Measurements from ENCODE around the gene IGF2BP2.

Gene IGF2BP2

DNA sequence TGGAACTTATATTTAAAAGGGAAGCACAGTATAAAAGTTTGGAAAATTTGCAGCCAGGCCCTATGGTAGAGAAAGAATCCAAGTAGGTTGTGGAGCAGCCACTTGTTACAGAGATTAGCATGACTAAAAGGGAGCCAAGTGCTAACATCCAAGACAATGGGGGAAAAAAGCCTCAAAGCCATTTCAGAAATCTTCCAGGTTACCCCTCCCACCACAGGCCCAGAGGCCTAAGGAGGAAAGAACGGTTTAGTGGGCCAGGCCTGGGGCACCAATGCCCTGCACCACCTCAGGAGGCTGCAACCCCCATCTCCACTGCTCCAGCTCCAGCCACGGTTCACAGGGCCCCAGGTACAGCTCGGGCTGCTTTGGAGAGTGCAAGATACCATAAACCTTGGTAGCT, 69.9 kb downstream of the IGF2BP2 start:
- H3K4me3 Mint-ChIP-seq = no peak overlapping the region
- peaks cover 4% of the 10 kb centered on the region for H3K36me3 Mint-ChIP-seq
- H3K27me3 Mint-ChIP-seq = no peaks in the 10 kb centered on the region
- H3K9me3 Mint-ChIP-seq (ENCODE audit: low read depth) = peaks cover 7% of the 10 kb centered on the region
- no peak overlapping the region for H3K27ac Mint-ChIP-seq
- no peaks in the 10 kb centered on the region for H3K4me1 Mint-ChIP-seq (ENCODE audit: low read depth)

DNA sequence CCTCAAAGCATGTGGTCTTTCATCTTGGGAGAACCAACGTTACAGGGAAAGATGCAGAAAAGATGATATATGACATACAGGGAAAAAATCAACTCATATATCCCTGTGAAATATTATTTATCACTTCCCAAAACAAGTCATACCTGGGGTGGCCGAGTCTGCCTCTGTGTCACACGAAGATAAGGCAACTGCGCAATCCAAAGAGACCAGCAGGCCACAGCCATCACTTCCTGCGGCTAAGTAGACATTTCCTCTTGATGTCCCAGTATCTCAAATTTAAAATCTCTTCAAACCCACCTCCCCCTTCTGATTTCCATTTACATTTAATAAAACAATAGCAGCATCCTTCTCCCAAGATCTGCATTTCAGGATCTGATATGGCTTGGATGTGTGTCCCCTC, 71.5 kb downstream of the IGF2BP2 start:
- no peak overlapping the region for H3K4me3 Mint-ChIP-seq
- no peaks in the 10 kb centered on the region for H3K4me1 Mint-ChIP-seq (ENCODE audit: low read depth)

GRCh38 chr3:185750702-185751101, 74.1 kb downstream of the IGF2BP2 start:
- Mint-ChIP-seq H3K36me3 (peaks cover 4% of the 10 kb centered on the region), H3K9me3 (ENCODE audit: low read depth) (peaks cover 7% of the 10 kb centered on the region), H3K27me3 (no peaks in the 10 kb centered on the region), H3K4me3 (no peak overlapping the region), H3K4me1 (ENCODE audit: low read depth) (no peaks in the 10 kb centered on the region), H3K27ac (no peak overlapping the region)

More for the DNA sequence above, 71.5 kb downstream of the IGF2BP2 start:
- peaks cover 7% of the 10 kb centered on the region for H3K9me3 Mint-ChIP-seq (ENCODE audit: low read depth)
- no peaks in the 10 kb centered on the region for H3K27me3 Mint-ChIP-seq
- no peak overlapping the region for H3K27ac Mint-ChIP-seq
- H3K36me3 Mint-ChIP-seq = peaks cover 4% of the 10 kb centered on the region

GRCh38 chr3:185750015-185750414, 74.8 kb downstream of the IGF2BP2 start:
- peaks cover 4% of the 10 kb centered on the region for H3K36me3 Mint-ChIP-seq
- H3K4me3 Mint-ChIP-seq = no peak overlapping the region
- peaks cover 7% of the 10 kb centered on the region for H3K9me3 Mint-ChIP-seq (ENCODE audit: low read depth)
- H3K27ac Mint-ChIP-seq = no peak overlapping the region
- H3K4me1 Mint-ChIP-seq (ENCODE audit: low read depth) = peaks cover 2% of the 10 kb centered on the region
- peaks cover 2% of the 10 kb centered on the region for H3K27me3 Mint-ChIP-seq

GRCh38 chr3:185746470-185746869, 78.4 kb downstream of the IGF2BP2 start:
- H3K9me3 Mint-ChIP-seq (ENCODE audit: low read depth) = no peaks in the 10 kb centered on the region
- H3K36me3 Mint-ChIP-seq = no peaks in the 10 kb centered on the region
- H3K4me3 Mint-ChIP-seq = no peak overlapping the region
- H3K27me3 Mint-ChIP-seq = peaks cover 2% of the 10 kb centered on the region
- no peak overlapping the region for H3K27ac Mint-ChIP-seq
- H3K4me1 Mint-ChIP-seq (ENCODE audit: low read depth) = peaks cover 2% of the 10 kb centered on the region

GRCh38 chr3:185744997-185745843, 79.6 kb downstream of the IGF2BP2 start:
- H3K4me3 Mint-ChIP-seq = no peak overlapping the region
- no peaks in the 10 kb centered on the region for H3K9me3 Mint-ChIP-seq (ENCODE audit: low read depth)
- H3K36me3 Mint-ChIP-seq = no peaks in the 10 kb centered on the region
- H3K27me3 Mint-ChIP-seq = peaks cover 2% of the 10 kb centered on the region
- peaks cover 2% of the 10 kb centered on the region for H3K4me1 Mint-ChIP-seq (ENCODE audit: low read depth)
- H3K27ac Mint-ChIP-seq = no peak overlapping the region

DNA sequence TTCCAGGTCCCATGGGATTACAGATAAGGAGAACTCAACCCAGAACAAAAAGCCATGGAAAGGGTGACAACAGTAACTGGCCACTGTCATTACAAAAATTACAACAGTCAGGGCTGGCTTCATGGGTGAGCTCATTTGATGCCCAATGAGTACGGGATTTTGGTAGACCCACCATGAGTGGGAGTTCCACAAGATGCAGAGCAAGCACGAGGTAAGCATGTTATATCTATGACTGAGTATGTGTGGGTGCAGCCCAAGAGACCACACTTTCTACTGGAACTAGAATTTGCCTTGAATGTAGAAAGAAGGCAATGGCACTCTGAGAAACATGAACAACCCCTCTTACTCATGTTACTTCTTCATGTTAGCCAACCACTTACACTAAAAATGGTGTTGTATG, 83.3 kb downstream of the IGF2BP2 start:
- Mint-ChIP-seq H3K36me3 (no peaks in the 10 kb centered on the region), H3K4me3 (no peak overlapping the region), H3K4me1 (ENCODE audit: low read depth) (peaks cover 2% of the 10 kb centered on the region), H3K27ac (no peak overlapping the region), H3K9me3 (ENCODE audit: low read depth) (no peaks in the 10 kb centered on the region), H3K27me3 (peaks cover 6% of the 10 kb centered on the region)

- no peaks in the 10 kb centered on the region for H3K4me1 Mint-ChIP-seq (ENCODE audit: low read depth)
Measured at GRCh38 chr3:185740133-185740532, 84.7 kb downstream of the IGF2BP2 start.

DNA sequence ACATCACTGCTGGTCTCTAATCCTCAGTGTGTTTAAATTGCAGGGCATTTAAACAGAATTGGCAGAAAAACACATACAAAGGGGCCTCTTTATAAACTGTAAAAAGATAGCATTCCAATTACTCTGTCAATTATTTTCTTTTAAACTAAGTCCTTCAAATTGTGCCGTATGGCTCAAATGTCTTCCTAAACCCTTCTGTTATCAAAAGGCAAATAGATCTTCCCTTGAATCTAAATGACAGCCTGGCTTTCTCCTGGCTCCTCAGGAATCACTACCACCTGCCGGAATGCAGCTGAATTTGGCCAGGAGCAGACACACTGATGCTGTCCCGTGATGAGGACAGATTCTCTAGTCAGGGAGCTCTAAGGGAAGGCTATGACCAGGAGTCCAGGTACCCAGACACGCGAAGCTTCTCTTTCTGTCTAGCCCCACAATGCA, 85.6 kb downstream of the IGF2BP2 start:
- no peak overlapping the region for H3K27ac Mint-ChIP-seq
- no peak overlapping the region for H3K4me3 Mint-ChIP-seq
- H3K4me1 Mint-ChIP-seq (ENCODE audit: low read depth) = no peaks in the 10 kb centered on the region
- no peaks in the 10 kb centered on the region for H3K36me3 Mint-ChIP-seq
- peaks cover 5% of the 10 kb centered on the region for H3K27me3 Mint-ChIP-seq
- H3K9me3 Mint-ChIP-seq (ENCODE audit: low read depth) = no peaks in the 10 kb centered on the region

More at GRCh38 chr3:185740133-185740532, 84.7 kb downstream of the IGF2BP2 start:
- no peak overlapping the region for H3K27ac Mint-ChIP-seq
- no peak overlapping the region for H3K4me3 Mint-ChIP-seq
- no peaks in the 10 kb centered on the region for H3K36me3 Mint-ChIP-seq
- peaks cover 4% of the 10 kb centered on the region for H3K27me3 Mint-ChIP-seq
- no peaks in the 10 kb centered on the region for H3K9me3 Mint-ChIP-seq (ENCODE audit: low read depth)

DNA sequence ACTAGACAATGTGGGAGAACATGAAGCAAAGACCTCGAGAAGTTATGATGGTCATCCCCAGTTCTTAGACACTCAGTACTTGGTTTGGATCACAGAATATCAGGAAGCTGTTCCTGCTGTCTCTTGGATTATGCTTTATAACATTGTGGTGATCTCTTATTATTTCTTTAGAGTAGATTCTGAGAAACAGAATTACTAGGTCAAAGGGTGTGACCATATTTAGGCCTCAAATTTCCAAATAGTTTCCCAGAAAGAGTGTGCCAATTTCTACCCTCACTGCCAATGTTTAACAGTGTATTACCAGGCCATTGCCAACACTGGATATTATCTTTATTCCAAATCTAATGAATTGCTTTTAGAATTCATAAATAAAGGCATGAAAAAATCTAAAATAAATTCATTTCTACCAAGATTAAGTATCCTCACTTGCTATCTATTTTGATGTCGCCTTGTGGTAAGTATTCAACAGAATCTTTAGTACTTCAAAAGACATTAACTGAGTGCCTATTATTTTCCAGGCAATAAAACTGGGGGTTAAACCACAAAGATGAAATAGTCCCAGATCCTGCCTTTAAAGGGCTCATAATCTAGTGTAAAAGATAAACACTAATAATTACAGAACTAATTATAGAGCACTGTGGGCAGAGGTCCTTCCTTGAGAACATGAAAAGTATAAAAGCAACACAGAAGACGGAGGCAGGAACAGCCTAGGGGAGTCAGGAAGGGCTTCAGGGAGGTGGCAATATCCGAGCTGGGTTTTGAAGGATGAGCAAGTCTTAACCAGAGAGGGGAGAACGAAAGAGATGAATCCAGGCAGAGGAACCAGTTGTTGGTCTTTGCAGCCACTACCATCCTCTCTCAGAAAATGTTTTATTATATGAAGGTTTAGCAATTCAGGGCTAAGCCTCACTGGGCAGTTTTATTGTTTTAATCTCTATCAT, 86.8 kb downstream of the IGF2BP2 start:
- Mint-ChIP-seq H3K4me3 (no peak overlapping the region), H3K27me3 (peaks cover 7% of the 10 kb centered on the region), H3K36me3 (no peaks in the 10 kb centered on the region), H3K4me1 (ENCODE audit: low read depth) (no peaks in the 10 kb centered on the region), H3K9me3 (ENCODE audit: low read depth) (no peaks in the 10 kb centered on the region), H3K27ac (peak overlapping the region; percentile 16)

DNA sequence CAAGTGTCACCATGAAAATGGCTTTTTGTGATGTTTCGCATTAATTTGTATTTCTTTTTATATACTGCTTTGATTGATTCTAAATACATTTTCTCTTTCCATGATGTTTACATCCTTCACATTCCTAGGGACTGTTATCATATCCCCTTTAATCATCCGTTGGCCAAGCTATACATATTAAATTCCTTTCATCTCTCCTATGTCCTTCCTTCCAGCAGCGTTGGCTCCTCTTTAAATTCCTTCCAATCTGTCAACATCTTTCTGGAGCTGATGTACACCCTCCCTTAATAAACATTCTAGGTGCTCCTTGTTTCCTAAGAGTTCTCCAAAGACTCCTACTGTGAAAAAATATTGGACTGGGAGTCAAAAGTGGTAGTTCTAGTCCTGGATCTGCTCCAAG, 87.8 kb downstream of the IGF2BP2 start:
- Mint-ChIP-seq H3K36me3 (no peaks in the 10 kb centered on the region), H3K9me3 (ENCODE audit: low read depth) (no peaks in the 10 kb centered on the region), H3K27me3 (peaks cover 8% of the 10 kb centered on the region), H3K4me3 (no peak overlapping the region), H3K4me1 (ENCODE audit: low read depth) (no peaks in the 10 kb centered on the region), H3K27ac (no peak overlapping the region)

GRCh38 chr3:185734725-185735096, 90.1 kb downstream of the IGF2BP2 start:
- H3K9me3 Mint-ChIP-seq (ENCODE audit: low read depth) = no peaks in the 10 kb centered on the region
- H3K4me3 Mint-ChIP-seq = no peak overlapping the region
- H3K27me3 Mint-ChIP-seq = peaks cover 13% of the 10 kb centered on the region
- no peaks in the 10 kb centered on the region for H3K4me1 Mint-ChIP-seq (ENCODE audit: low read depth)
- H3K36me3 Mint-ChIP-seq = no peaks in the 10 kb centered on the region
- H3K27ac Mint-ChIP-seq = no peak overlapping the region

DNA sequence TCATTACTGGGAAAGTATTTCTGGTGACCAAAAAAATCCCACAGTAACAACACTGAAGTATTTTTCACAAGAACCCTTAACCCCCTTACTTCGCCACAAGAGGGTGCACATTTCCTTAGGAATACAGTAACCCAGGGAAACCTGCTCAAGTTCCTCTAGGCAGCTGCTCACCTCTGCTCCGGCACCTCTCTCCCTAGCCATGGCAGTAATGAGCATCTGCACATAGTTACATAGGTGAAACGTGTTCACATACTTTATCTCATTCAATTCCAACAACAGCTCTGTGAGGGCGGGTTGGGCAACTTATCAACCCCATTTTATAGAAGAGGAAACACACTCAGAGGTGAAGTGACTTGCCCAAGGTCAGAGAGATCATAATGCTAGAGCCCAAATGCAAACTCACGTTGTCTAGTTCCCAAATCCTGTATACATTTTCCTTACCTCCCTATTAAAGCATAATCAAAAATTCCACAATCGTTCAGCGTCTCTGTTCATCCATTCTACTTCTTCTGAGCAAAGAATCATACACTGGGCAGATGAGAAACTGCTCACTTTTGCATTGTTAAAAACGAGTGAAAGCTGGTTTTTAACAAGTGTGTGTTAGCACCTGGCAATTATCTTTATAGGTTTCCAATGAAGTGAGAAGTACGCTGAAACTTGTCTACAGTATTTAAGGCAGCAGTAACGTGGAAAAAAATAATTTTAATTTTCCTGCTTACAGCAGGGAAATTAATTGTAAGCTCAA, 90.7 kb downstream of the IGF2BP2 start:
- no peak overlapping the region for H3K4me3 Mint-ChIP-seq
- peaks cover 13% of the 10 kb centered on the region for H3K27me3 Mint-ChIP-seq
- H3K27ac Mint-ChIP-seq = no peak overlapping the region
- no peaks in the 10 kb centered on the region for H3K36me3 Mint-ChIP-seq
- H3K4me1 Mint-ChIP-seq (ENCODE audit: low read depth) = no peaks in the 10 kb centered on the region
- no peaks in the 10 kb centered on the region for H3K9me3 Mint-ChIP-seq (ENCODE audit: low read depth)

DNA sequence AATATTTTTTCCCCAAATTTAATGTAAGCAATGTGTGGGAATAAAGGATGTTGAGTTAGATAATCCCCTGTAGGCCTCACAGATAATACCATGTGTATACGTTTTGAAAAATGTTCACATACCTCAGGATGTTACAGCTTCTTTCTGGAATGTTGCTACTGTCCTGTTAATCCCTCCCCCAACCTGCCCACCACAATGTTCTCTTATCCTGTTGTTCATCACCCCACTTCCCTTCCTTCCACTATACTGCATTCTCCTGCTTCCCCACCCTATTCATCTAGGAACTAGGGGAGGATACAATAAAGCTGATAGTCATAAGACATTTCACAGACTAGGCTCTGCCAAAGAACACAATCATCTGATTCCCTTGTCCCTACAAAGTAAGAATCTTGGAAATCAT, 92.1 kb downstream of the IGF2BP2 start:
- Mint-ChIP-seq H3K4me1 (ENCODE audit: low read depth) (no peaks in the 10 kb centered on the region), H3K9me3 (ENCODE audit: low read depth) (no peaks in the 10 kb centered on the region), H3K36me3 (no peaks in the 10 kb centered on the region), H3K4me3 (no peak overlapping the region), H3K27ac (no peak overlapping the region), H3K27me3 (peaks cover 9% of the 10 kb centered on the region)
